B cell (primary cell): ENCODE results near the gene FBXW5. TPM values are rescaled to one million over a fixed set of nuclear protein-coding genes. Genes with fewer than 3 reads are reported as not detected.

Experiments used
- ATAC-seq: fragments of 200-7000 bp; cut with Tn5 transposase; one replicate; pipeline ENCODE4 v1.10.0; 2021; ENCODE audit warnings: low read depth, mild to moderate bottlenecking, moderate number of reproducible peaks, moderate library complexity
- CTCF ChIA-PET: fragments of 350-600 bp; sonication (Branson Sonifier 250); formaldehyde crosslinking; loops from one replicate; lab custom pipeline; 2021; ENCODE audit warnings: antibody characterized with exemption, inconsistent platforms; lab: Charles Lee
- POLR2A ChIA-PET: fragments of 350-600 bp; sonication (Branson Sonifier 250); formaldehyde crosslinking; loops from one replicate; lab custom pipeline; 2021; ENCODE audit warnings: antibody characterized with exemption; lab: Charles Lee
- DNase-seq: peaks from one replicate; pipeline ENCODE4 v3.0.0; 2013
- H2AFZ ChIP-seq: 2 replicates; pipeline ENCODE4 v1.6.1; 2012; ENCODE audit warnings: mild to moderate bottlenecking, low read depth, low read length; ENCODE audit not compliant: insufficient read depth, poor library complexity, severe bottlenecking
- H3K27ac ChIP-seq, 2 donors: 1 replicate in 1 of 2; 2 replicates in 1 of 2; pipeline ENCODE4 v1.5.1; 2012 to 2013; ENCODE audit warnings: low read length in 2 of 2, mild to moderate bottlenecking in 2 of 2, moderate library complexity in 1 of 2
- H3K27me3 ChIP-seq, 4 experiments: fragments of 200-600 bp in 1 of 4; sonication (generic) in 1 of 4; replicated peaks in 1 of 4; 1 replicate in 2 of 4; 2 replicates in 2 of 4; pipeline versions ENCODE4 v1.6.1 to v1.7.0; 2013 to 2016; ENCODE audit warnings: low read length in 3 of 4, mild to moderate bottlenecking in 2 of 4, mixed read lengths in 1 of 4, moderate library complexity in 1 of 4; ENCODE audit not compliant: insufficient read depth in 4 of 4, control insufficient read depth in 3 of 4; ENCODE audit errors: control extremely low read depth in 1 of 4
- H3K36me3 ChIP-seq, 2 experiments: replicated peaks in 1 of 2; 1 replicate in 1 of 2; 2 replicates in 1 of 2; pipeline versions ENCODE4 v1.6.1 to v1.7.1; 2013; ENCODE audit warnings: low read length in 1 of 2; ENCODE audit not compliant: insufficient read depth in 2 of 2, control insufficient read depth in 1 of 2; ENCODE audit errors: control extremely low read depth in 1 of 2, extremely low read depth in 1 of 2
- H3K4me1 ChIP-seq, 2 donors: fragments of 200-600 bp in 1 of 2; sonication (generic) in 1 of 2; 1 replicate in 1 of 2; 2 replicates in 1 of 2; pipeline versions ENCODE4 v1.5.1 to v1.6.1; 2013 to 2017; ENCODE audit warnings: low read length in 2 of 2; ENCODE audit not compliant: control insufficient read depth in 2 of 2, insufficient read depth in 2 of 2
- H3K4me2 ChIP-seq: replicated peaks from 2 replicates; pipeline ENCODE3; 2012; ENCODE audit warnings: mild to moderate bottlenecking, low read depth, low read length; ENCODE audit not compliant: poor library complexity, severe bottlenecking
- H3K4me3 ChIP-seq, 5 experiments: fragments of 200-600 bp in 1 of 5; sonication (generic) in 1 of 5; 1 replicate in 3 of 5; 2 replicates in 2 of 5; pipeline versions ENCODE4 v1.5.1 to v1.7.0; 2011 to 2016; ENCODE audit warnings: low read length in 4 of 5, mild to moderate bottlenecking in 4 of 5, low read depth in 2 of 5, control low read depth in 1 of 5, moderate library complexity in 1 of 5; ENCODE audit not compliant: insufficient read depth in 1 of 5; ENCODE audit errors: control extremely low read depth in 1 of 5, extremely low read depth in 1 of 5
- H3K79me2 ChIP-seq: fragments of 200-600 bp; sonication (generic); one replicate; pipeline ENCODE4 v1.6.0; 2016; ENCODE audit warnings: low read length; ENCODE audit not compliant: control insufficient read depth, insufficient read depth
- H3K9ac ChIP-seq: fragments of 200-600 bp; sonication (generic); 2 replicates; pipeline ENCODE4 v1.6.1; 2017; ENCODE audit warnings: mild to moderate bottlenecking, low read length, moderate library complexity
- H3K9me3 ChIP-seq, 3 donors: one replicate each; pipeline versions ENCODE4 v1.6.1 to v1.7.1; 2013; ENCODE audit warnings: low read length in 2 of 3; ENCODE audit not compliant: control insufficient read depth in 2 of 3, insufficient read depth in 1 of 3; ENCODE audit errors: control extremely low read depth in 1 of 3
- H4K20me1 ChIP-seq: 2 replicates; pipeline ENCODE4 v1.6.0; 2012; ENCODE audit warnings: mild to moderate bottlenecking, low read length; ENCODE audit not compliant: insufficient read depth, control insufficient read depth, poor library complexity, severe bottlenecking
- H3K27ac Mint-ChIP-seq: one replicate; pipeline ENCODE4 v1.8.0; 2021; ENCODE audit warnings: mixed read lengths
- H3K27me3 Mint-ChIP-seq: one replicate; pipeline ENCODE4 v1.8.0; 2021; ENCODE audit warnings: mixed read lengths
- H3K4me1 Mint-ChIP-seq: one replicate; pipeline ENCODE4 v1.8.0; 2021; ENCODE audit warnings: mixed read lengths
- H3K4me3 Mint-ChIP-seq: one replicate; pipeline ENCODE4 v1.8.0; 2021; ENCODE audit warnings: mixed read lengths
- H3K9me3 Mint-ChIP-seq: one replicate; pipeline ENCODE4 v1.8.0; 2022; ENCODE audit warnings: mixed read lengths; ENCODE audit not compliant: insufficient read depth
- EZH2 ChIP-seq: IDR thresholded peaks from 2 replicates; pipeline ENCODE4 v1.6.1; 2012; ENCODE audit warnings: borderline replicate concordance, low read depth, mild to moderate bottlenecking, moderate library complexity, low read length; ENCODE audit not compliant: insufficient read depth, poor library complexity, severe bottlenecking
- WGBS: methylation state at CpG from one replicate; pipeline ENCODE4 v1.1.5; 2013; ENCODE audit warnings: missing lambda C conversion rate; ENCODE audit not compliant: insufficient coverage; 5-methylcytosine and 5-hydroxymethylcytosine counted together
- intact Hi-C: fragments of 100-400 bp; cut with micrococcal nuclease; formaldehyde crosslinking; loops from one replicate; pipeline ENCODE4 v1.10.0; 2022
- polyA plus RNA-seq: library from polyadenylated mRNA; depleted of rRNA; stranded (reverse); fragments of >200 nt; gene quantifications from 2 replicates; pipeline ENCODE4 v1.2.3, GENCODE V29; 2012
- total RNA-seq, 2 donors: library from RNA; stranded (reverse); fragments of 120-200 nt in 1 of 2; gene quantifications; 1 replicate in 1 of 2; 2 replicates in 1 of 2; pipeline versions ENCODE4 v1.2.3 to v1.2.4, GENCODE V29; 2013 to 2022
- TF ChIP-seq, protein P1 (sequence below): fragments of 200-600 bp; IDR thresholded peaks from one replicate; pipeline ENCODE4 v1.8.0; 2022; ENCODE audit warnings: antibody characterized with exemption, mild to moderate bottlenecking

The FBXW5 gene
- total and polyA plus RNA-seq, 2 donors (not counting 1 experiment from before 2014, with no cell fraction given): 99.6 to 195 TPM

- H3K4me1 Mint-ChIP-seq: peaks cover 14% of the 10 kb centered on the region
- no peak for DNase-seq
- no peak overlapping the region for H3K27ac Mint-ChIP-seq
- ATAC-seq: no peak
- peaks cover 22% of the 10 kb centered on the region for H3K79me2 ChIP-seq
- H3K4me3 ChIP-seq: no peak overlapping the region
- H3K27me3 ChIP-seq: no peaks in the 10 kb centered on the region
- H3K36me3 ChIP-seq: peaks cover 0 to 17% of the 10 kb centered on the region in 2 experiments
- H3K4me3 Mint-ChIP-seq: no peak overlapping the region
- H3K9me3 Mint-ChIP-seq: no peaks in the 10 kb centered on the region
- WGBS: 91% methylated on average over 23 of the region's 27 CpGs
- H2AFZ ChIP-seq: no peak overlapping the region
- H3K9me3 ChIP-seq: no peaks in the 10 kb centered on the region
- no peak overlapping the region for H3K27ac ChIP-seq
- no peak for TF ChIP-seq EZH2
- TF ChIP-seq, protein P1, sequence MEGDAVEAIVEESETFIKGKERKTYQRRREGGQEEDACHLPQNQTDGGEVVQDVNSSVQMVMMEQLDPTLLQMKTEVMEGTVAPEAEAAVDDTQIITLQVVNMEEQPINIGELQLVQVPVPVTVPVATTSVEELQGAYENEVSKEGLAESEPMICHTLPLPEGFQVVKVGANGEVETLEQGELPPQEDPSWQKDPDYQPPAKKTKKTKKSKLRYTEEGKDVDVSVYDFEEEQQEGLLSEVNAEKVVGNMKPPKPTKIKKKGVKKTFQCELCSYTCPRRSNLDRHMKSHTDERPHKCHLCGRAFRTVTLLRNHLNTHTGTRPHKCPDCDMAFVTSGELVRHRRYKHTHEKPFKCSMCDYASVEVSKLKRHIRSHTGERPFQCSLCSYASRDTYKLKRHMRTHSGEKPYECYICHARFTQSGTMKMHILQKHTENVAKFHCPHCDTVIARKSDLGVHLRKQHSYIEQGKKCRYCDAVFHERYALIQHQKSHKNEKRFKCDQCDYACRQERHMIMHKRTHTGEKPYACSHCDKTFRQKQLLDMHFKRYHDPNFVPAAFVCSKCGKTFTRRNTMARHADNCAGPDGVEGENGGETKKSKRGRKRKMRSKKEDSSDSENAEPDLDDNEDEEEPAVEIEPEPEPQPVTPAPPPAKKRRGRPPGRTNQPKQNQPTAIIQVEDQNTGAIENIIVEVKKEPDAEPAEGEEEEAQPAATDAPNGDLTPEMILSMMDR: no peak
- peaks cover 16 to 30% of the 10 kb centered on the region in 2 donors for H3K4me1 ChIP-seq
- no peak overlapping the region for H3K9ac ChIP-seq
- peaks cover 27% of the 10 kb centered on the region for H4K20me1 ChIP-seq
- no peak overlapping the region for H3K4me2 ChIP-seq
- no peaks in the 10 kb centered on the region for H3K27me3 Mint-ChIP-seq
- ChIA-PET CTCF (interaction anchor here (0.9 to 2.7 kb wide), 3 partner anchors 79 to 140 kb away, joined by 3 to 39 read pairs (median 3); no protein-coding TSS in a partner anchor), POLR2A (interaction anchor here (0.6 kb wide), 1 partner anchor 19 kb away, joined by 5 read pairs; no protein-coding TSS in a partner anchor)
- intact Hi-C loops: no loop called here
These were observed 1.9 kb upstream of the FBXW5 start for GRCh38 chr9:136946228-136947027.
